HEK293T (cell line): ENCODE results near the gene TIMM17B.
A peak's percentile ranks its signal among the peaks of the same experiment; 100 is the strongest.

Source experiments
- CTCF ChIA-PET: fragments of 350-600 bp; formaldehyde crosslinking; extraction: SDS; loops from one replicate; lab custom pipeline; 2021; ENCODE audit warnings: antibody characterized with exemption, inconsistent platforms; lab: Yijun Ruan, JAX
- POLR2A ChIA-PET: fragments of 350-600 bp; formaldehyde crosslinking; extraction: SDS; loops from one replicate; lab custom pipeline; 2020; ENCODE audit warnings: antibody characterized with exemption, inconsistent platforms; lab: Yijun Ruan, JAX
- DNase-seq: peaks from one replicate; pipeline ENCODE4 v3.0.0; 2012; ENCODE audit warnings: mixed read lengths; ENCODE audit errors: extremely low spot score
- ARNT ChIP-seq: fragments of 450-650 bp; IDR thresholded peaks from 2 replicates; pipeline ENCODE4 v1.6.1; 2017; ENCODE audit warnings: mild to moderate bottlenecking
- BHLHE40 ChIP-seq: fragments of 450-650 bp; IDR thresholded peaks from 2 replicates; pipeline ENCODE4 v1.6.1; 2016; ENCODE audit warnings: mild to moderate bottlenecking, moderate library complexity, borderline replicate concordance
- CTBP1 ChIP-seq: fragments of 450-650 bp; IDR thresholded peaks from 2 replicates; pipeline ENCODE4 v1.6.1; 2016; ENCODE audit warnings: borderline replicate concordance
- ELF4 ChIP-seq: fragments of 450-650 bp; IDR thresholded peaks from 2 replicates; pipeline ENCODE4 v1.6.1; 2017; ENCODE audit warnings: antibody characterized with exemption
- FOXA1 ChIP-seq: fragments of 450-650 bp; IDR thresholded peaks from 2 replicates; pipeline ENCODE4 v1.6.1; 2016; ENCODE audit warnings: mild to moderate bottlenecking
- FOXK2 ChIP-seq: fragments of 450-650 bp; IDR thresholded peaks from 2 replicates; pipeline ENCODE4 v1.6.1; 2016; ENCODE audit warnings: mild to moderate bottlenecking
- FOXM1 ChIP-seq: fragments of 450-650 bp; IDR thresholded peaks from 2 replicates; pipeline ENCODE4 v1.6.1; 2017; ENCODE audit warnings: mild to moderate bottlenecking, borderline replicate concordance
- HDGF ChIP-seq: fragments of 450-650 bp; IDR thresholded peaks from 2 replicates; pipeline ENCODE4 v1.6.1; 2017; ENCODE audit warnings: antibody characterized with exemption, borderline replicate concordance
- L3MBTL2 ChIP-seq: fragments of 450-650 bp; conservative IDR thresholded peaks from 2 replicates; pipeline ENCODE4 v1.6.1; 2016; ENCODE audit warnings: mild to moderate bottlenecking
- LEF1 ChIP-seq: fragments of 450-650 bp; IDR thresholded peaks from 2 replicates; pipeline ENCODE4 v1.6.1; 2017; ENCODE audit warnings: mild to moderate bottlenecking, borderline replicate concordance
- NFRKB ChIP-seq: fragments of 450-650 bp; IDR thresholded peaks from 2 replicates; pipeline ENCODE4 v1.6.1; 2016; ENCODE audit warnings: mild to moderate bottlenecking, moderate library complexity
- PKNOX1 ChIP-seq: fragments of 450-650 bp; IDR thresholded peaks from 2 replicates; pipeline ENCODE4 v1.6.1; 2016
- SP1 ChIP-seq: fragments of 450-650 bp; IDR thresholded peaks from 2 replicates; pipeline ENCODE4 v1.6.1; 2017
- SUZ12 ChIP-seq: fragments of 450-650 bp; IDR thresholded peaks from 2 replicates; pipeline ENCODE4 v1.6.1; 2016; ENCODE audit warnings: mild to moderate bottlenecking
- TARDBP ChIP-seq: fragments of 450-650 bp; IDR thresholded peaks from 2 replicates; pipeline ENCODE4 v1.6.1; 2016
- ZNF384 ChIP-seq: fragments of 450-650 bp; IDR thresholded peaks from 2 replicates; pipeline ENCODE4 v1.6.1; 2016

The TIMM17B gene

GRCh38 chrX:48913605-48914366 is 16.2 kb upstream of the TIMM17B start:
- DNase-seq: no peak
- CTCF ChIA-PET: no interaction called here
- TF ChIP-seq ZNF384: no peak
- TF ChIP-seq L3MBTL2: no peak
- TF ChIP-seq BHLHE40: no peak
- no peak for TF ChIP-seq HDGF
- no peak for TF ChIP-seq FOXA1
- TF ChIP-seq ELF4: no peak
- no peak for TF ChIP-seq PKNOX1
- no peak for TF ChIP-seq ARNT
- TF ChIP-seq CTBP1: no peak
- TF ChIP-seq TARDBP: no peak
- TF ChIP-seq NFRKB: no peak
- TF ChIP-seq FOXK2: no peak
- TF ChIP-seq LEF1: no peak
- no peak for TF ChIP-seq SUZ12
- no peak for TF ChIP-seq SP1
- no peak for TF ChIP-seq FOXM1
- POLR2A ChIA-PET: no interaction called here

- ChIA-PET CTCF (no interaction called here), POLR2A (interaction anchor here (0.6 to 2.6 kb wide), 7 partner anchors 8 to 174 kb away, joined by 3 to 26 read pairs (median 6); partner anchors contain the start of genes PQBP1 and TIMM17B)
- DNase-seq: peak; percentile 75
- peak; percentile 36; the same call in 1 of the 2 replicates for TF ChIP-seq PKNOX1
- TF ChIP-seq FOXA1: no peak
- TF ChIP-seq ELF4: peak; percentile 68
These were observed 14.0 kb upstream of the TIMM17B start, which contains the start of gene SLC35A2 for GRCh38 chrX:48911412-48912182. Gene SLC35A2 (minus strand): TSS chrX:48911646. CDS start chrX:48911636, 10 bp downstream.

GRCh38 chrX:48910926-48911411 is 13.4 kb upstream of the TIMM17B start:
- CTCF ChIA-PET: no interaction called here
- POLR2A ChIA-PET: interaction anchor here (1.0 to 2.6 kb wide), 6 partner anchors 7 to 174 kb away, joined by 3 to 26 read pairs (median 6); partner anchors contain the start of genes PQBP1 and TIMM17B
- TF ChIP-seq ZNF384: no peak
- no peak for TF ChIP-seq FOXA1
- TF ChIP-seq FOXM1: no peak
- TF ChIP-seq LEF1: no peak
- TF ChIP-seq SP1: no peak
- no peak for TF ChIP-seq FOXK2
- no peak for DNase-seq

- no peak for DNase-seq
- CTCF ChIA-PET: no interaction called here
- TF ChIP-seq FOXM1: no peak
- TF ChIP-seq L3MBTL2: no peak
- TF ChIP-seq ELF4: no peak
- TF ChIP-seq CTBP1: no peak
- no peak for TF ChIP-seq NFRKB
- TF ChIP-seq ZNF384: no peak
- TF ChIP-seq LEF1: no peak
- TF ChIP-seq FOXK2: no peak
- no peak for TF ChIP-seq PKNOX1
- TF ChIP-seq BHLHE40: no peak
- TF ChIP-seq FOXA1: no peak
- TF ChIP-seq HDGF: no peak
- TF ChIP-seq ARNT: no peak
- no peak for TF ChIP-seq SUZ12
- no peak for TF ChIP-seq SP1
- no peak for TF ChIP-seq TARDBP
- POLR2A ChIA-PET: no interaction called here
These were observed 12.2 kb upstream of the TIMM17B start for GRCh38 chrX:48909703-48910294.

- TF ChIP-seq ARNT (no peak), LEF1 (no peak), NFRKB (no peak), SUZ12 (no peak), ELF4 (no peak), PKNOX1 (no peak), HDGF (no peak), FOXK2 (no peak), SP1 (no peak), L3MBTL2 (no peak), FOXA1 (no peak), ZNF384 (no peak), TARDBP (no peak), FOXM1 (no peak), CTBP1 (no peak)
- DNase-seq: no peak
- ChIA-PET CTCF (no interaction called here), POLR2A (no interaction called here)
These were observed 11.0 kb upstream of the TIMM17B start for GRCh38 chrX:48908600-48908999.
